ENCODE results near the gene TEKT2.
A peak's percentile ranks its signal among the peaks of the same experiment; 100 is the strongest.

TEKT2 gene

GRCh38 chr1:36115931-36116330 is 32.0 kb downstream of the TEKT2 start:
- ChIA-PET POLR2A (ENCODE audit: low non-redundant PET) (no interaction called here), CTCF (interaction anchor here (0.6 to 1.4 kb wide), 2 partner anchors 15 to 72 kb away, joined by 3 to 4 read pairs; no protein-coding TSS in a partner anchor)
- no peak for TF ChIP-seq CTCF (conservative IDR thresholded peaks at IDR 0.05; ENCODE audit: low read depth)
- H3K27ac ChIP-seq = peak overlapping the region; percentile 53
- no peak for DNase-seq (ENCODE audit: low spot score)

- TF ChIP-seq CTCF (conservative IDR thresholded peaks at IDR 0.05; ENCODE audit: low read depth) = no peak
- H3K27ac ChIP-seq = no peak overlapping the region; the same call in 1 of the 2 replicates
- no peak for DNase-seq (ENCODE audit: low spot score)
- CTCF ChIA-PET = interaction anchor here (1.6 kb wide), 1 partner anchor 18 kb away, joined by 6 read pairs; no protein-coding TSS in a partner anchor
- POLR2A ChIA-PET (ENCODE audit: low non-redundant PET) = no interaction called here
Observed at GRCh38 chr1:36116901-36117300, 33.0 kb downstream of the TEKT2 start.

- POLR2A ChIA-PET (ENCODE audit: low non-redundant PET) = no interaction called here
- TF ChIP-seq CTCF (conservative IDR thresholded peaks at IDR 0.05; ENCODE audit: low read depth) = no peak
- CTCF ChIA-PET = interaction anchor here (0.5 to 1.0 kb wide), 4 partner anchors 16 to 82 kb away, joined by 3 to 4 read pairs (median 3); no protein-coding TSS in a partner anchor
- no peak for DNase-seq (ENCODE audit: low spot score)
- H3K27ac ChIP-seq = no peak overlapping the region
Observed at GRCh38 chr1:36118447-36119204, 34.7 kb downstream of the TEKT2 start.

GRCh38 chr1:36119456-36119855 is 35.6 kb downstream of the TEKT2 start:
- CTCF ChIA-PET = interaction anchor here (0.6 to 1.0 kb wide), 2 partner anchors 15 to 81 kb away, joined by 3 read pairs; no protein-coding TSS in a partner anchor
- POLR2A ChIA-PET (ENCODE audit: low non-redundant PET) = no interaction called here
- H3K27ac ChIP-seq = no peak overlapping the region
- no peak for TF ChIP-seq CTCF (conservative IDR thresholded peaks at IDR 0.05; ENCODE audit: low read depth)
- no peak for DNase-seq (ENCODE audit: low spot score)

- H3K27ac ChIP-seq = no peak overlapping the region
- POLR2A ChIA-PET (ENCODE audit: low non-redundant PET) = no interaction called here
- no peak for DNase-seq (ENCODE audit: low spot score)
- no peak for TF ChIP-seq CTCF (conservative IDR thresholded peaks at IDR 0.05; ENCODE audit: low read depth)
- CTCF ChIA-PET = no interaction called here
Observed at GRCh38 chr1:36122062-36123030, 38.5 kb downstream of the TEKT2 start.

- ChIA-PET POLR2A (ENCODE audit: low non-redundant PET) (no interaction called here), CTCF (no interaction called here)
- TF ChIP-seq CTCF (conservative IDR thresholded peaks at IDR 0.05; ENCODE audit: low read depth) = no peak
Observed at GRCh38 chr1:36123356-36123755, 39.5 kb downstream of the TEKT2 start.

More at GRCh38 chr1:36123356-36123755, 39.5 kb downstream of the TEKT2 start:
- no peak overlapping the region for H3K27ac ChIP-seq
- no peak for DNase-seq (ENCODE audit: low spot score)
